K562 (cell line): ENCODE results near the gene SERINC5. TPM values are rescaled to one million over a fixed set of nuclear protein-coding genes. Genes with fewer than 3 reads are reported as not detected.

Experiments
- ATAC-seq: fragments of 200-7000 bp; cut with Tn5 transposase; 3 replicates; pipeline ENCODE4 v1.9.1; 2020; ENCODE audit warnings: moderate library complexity
- BruUV-seq: library from RNA; stranded (reverse); fragments of 400-500 nt; replicated peaks from 2 replicates; lab custom pipeline; 2021; lab: Mats Ljungman, UMichigan
- CTCF ChIA-PET: fragments of 300-600 bp; formaldehyde crosslinking; extraction: SDS; loops from one replicate; lab custom pipeline; 2021; ENCODE audit warnings: low intra/inter-chr PET ratio; lab: Yijun Ruan, JAX
- POLR2A ChIA-PET: fragments of 300-600, 350-650 bp; sonication (Branson Sonifier 250); formaldehyde crosslinking; extraction: SDS; loops from one replicate; lab custom pipeline; 2021; ENCODE audit warnings: antibody characterized with exemption, inconsistent platforms; lab: Yijun Ruan, JAX
- DNase-seq, 4 experiments: peaks; one replicate each; pipeline versions ENCODE4 v3.0.0 to v3.0.0-alpha.2; 2011 to 2018; ENCODE audit warnings: low spot score in 3 of 4, mixed read lengths in 3 of 4; ENCODE audit errors: extremely low read depth in 1 of 4
- FAIRE-seq: peaks from 2 replicates; lab custom pipeline; 2011; peaks lifted over from hg19 to GRCh38; lab: Jason Lieb, UNC
- H2AFZ ChIP-seq: 2 replicates; pipeline ENCODE4 v1.6.0; 2011; ENCODE audit warnings: low read depth, low read length, control low read depth, inconsistent platforms
- H3K27ac ChIP-seq: fragments of 200-600 bp; 3 replicates; pipeline ENCODE4 v1.8.0; 2011; ENCODE audit warnings: low read depth, mild to moderate bottlenecking, control low read depth, inconsistent platforms, low read length, moderate library complexity, mixed read lengths; ENCODE audit errors: extremely low read depth
- H3K27me3 ChIP-seq, 2 experiments: fragments of 300-600 bp in 1 of 2; 2 replicates in 1 of 2; 3 replicates in 1 of 2; pipeline versions ENCODE4 v1.6.0 to v1.8.0; 2011; ENCODE audit warnings: inconsistent platforms in 2 of 2, low read length in 2 of 2, mild to moderate bottlenecking in 1 of 2, mixed read lengths in 1 of 2, moderate library complexity in 1 of 2; ENCODE audit not compliant: control insufficient read depth in 2 of 2, insufficient read depth in 2 of 2
- H3K36me3 ChIP-seq: fragments of 300-600 bp; 3 replicates; pipeline ENCODE4 v1.8.0; 2011; ENCODE audit warnings: mild to moderate bottlenecking, low read length, inconsistent platforms; ENCODE audit not compliant: control insufficient read depth, insufficient read depth
- H3K4me1 ChIP-seq, 2 experiments: fragments of 200-600 bp in 1 of 2; replicated peaks in 1 of 2; 2 replicates in 1 of 2; 3 replicates in 1 of 2; pipeline versions ENCODE4 v1.5.1 to v1.8.0; 2011; ENCODE audit warnings: inconsistent platforms in 2 of 2, low read length in 2 of 2, mild to moderate bottlenecking in 1 of 2, mixed read lengths in 1 of 2, moderate library complexity in 1 of 2; ENCODE audit not compliant: control insufficient read depth in 2 of 2, insufficient read depth in 2 of 2
- H3K4me2 ChIP-seq: 2 replicates; pipeline ENCODE4 v1.6.1; 2011; ENCODE audit warnings: low read length, control low read depth, inconsistent platforms, mixed read lengths; ENCODE audit not compliant: insufficient read depth
- H3K4me3 ChIP-seq: fragments of 200-600 bp; sonication (generic), shearing (Covaris generic); 2 replicates; pipeline ENCODE4 v1.5.1; 2016; ENCODE audit warnings: control low read depth, inconsistent platforms
- H3K79me2 ChIP-seq: fragments of 200-600 bp; 3 replicates; pipeline ENCODE4 v1.8.0; 2011; ENCODE audit warnings: low read length, inconsistent platforms; ENCODE audit not compliant: control insufficient read depth, insufficient read depth
- H3K9ac ChIP-seq, 2 experiments: 2 replicates each; pipeline versions ENCODE4 v1.6.0 to v1.6.1; 2011; ENCODE audit warnings: low read depth in 2 of 2, low read length in 2 of 2, control low read depth in 1 of 2, inconsistent platforms in 1 of 2, mild to moderate bottlenecking in 1 of 2, mixed read lengths in 1 of 2; ENCODE audit not compliant: insufficient read depth in 1 of 2
- H3K9me1 ChIP-seq: one replicate; pipeline ENCODE4 v1.6.0; 2011; ENCODE audit warnings: inconsistent platforms, mild to moderate bottlenecking, low read length, moderate library complexity; ENCODE audit not compliant: control insufficient read depth, insufficient read depth
- H3K9me3 ChIP-seq: replicated peaks from 2 replicates; pipeline ENCODE4 v1.5.1; 2011; ENCODE audit warnings: low read depth, low read length, inconsistent platforms; ENCODE audit not compliant: control insufficient read depth, insufficient read depth
- H4K20me1 ChIP-seq: replicated peaks from 2 replicates; pipeline ENCODE4 v1.6.1; 2011; ENCODE audit warnings: low read length, inconsistent platforms, mixed read lengths; ENCODE audit not compliant: control insufficient read depth, insufficient read depth
- MTA2 ChIP-seq: fragments of 450-650 bp; IDR thresholded peaks from 2 replicates; pipeline ENCODE4 v1.6.1; 2016; ENCODE audit warnings: low read depth
- WGBS: fragments of 100-300 bp; shearing (Covaris generic); methylation state at CpG from one replicate; pipeline ENCODE4 v1.1.6; 2016; ENCODE audit warnings: low coverage, mixed read lengths; ENCODE audit not compliant: insufficient coverage; ENCODE audit errors: missing lambda C conversion rate; 5-methylcytosine and 5-hydroxymethylcytosine counted together
- in situ Hi-C: fragments of 300-500 bp; cut with MboI; formaldehyde crosslinking; loops from 4 replicates; pipeline ENCODE4 v1.15.0; 2018; ENCODE audit warnings: inconsistent platforms, mixed read lengths
- intact Hi-C: fragments of 100-400 bp; cut with micrococcal nuclease; formaldehyde crosslinking; loops from 2 replicates; pipeline ENCODE4 v1.14.2; 2022
- polyA plus RNA-seq, 8 experiments: library from polyadenylated mRNA; depleted of rRNA in 4 of 8; stranded (reverse) in 5 of 8; unstranded in 3 of 8; fragments of >200 nt; fragmentation: Nextera tagmentation in 2 of 8; fragmentation: Illumina TruSeq in 1 of 8; extraction: Ambion mirVana in 2 of 8; extraction: Trizol in 1 of 8; gene quantifications; 2 replicates each; pipeline versions ENCODE4 v1.2.1 to v1.2.3, GENCODE V29; 2011 to 2014; ENCODE audit warnings: inconsistent platforms in 1 of 8, missing spikeins in 1 of 8
- total RNA-seq, 7 experiments: library from RNA; depleted of rRNA in 6 of 7; stranded (reverse); fragments of >200 nt in 6 of 7; fragmentation: Illumina TruSeq in 2 of 7; extraction: Trizol in 2 of 7; gene quantifications; 2 replicates each; pipeline versions ENCODE4 v1.2.1 to v1.2.3, GENCODE V29; 2011 to 2021; ENCODE audit warnings: low replicate concordance in 1 of 7
- TF ChIP-seq, protein P1 (sequence below): fragments of 450-650 bp; formaldehyde crosslinking; IDR thresholded peaks from 2 replicates; pipeline ENCODE4 v1.4.0; 2020; ENCODE audit warnings: mild to moderate bottlenecking, mixed read lengths

Gene SERINC5
- total and polyA plus RNA-seq, 9 of the 15 experiments (the other 6 are each of a cell fraction or from before 2014, with no cell fraction given), result 1.4 to 7.9 (median 3.7) TPM

DNA sequence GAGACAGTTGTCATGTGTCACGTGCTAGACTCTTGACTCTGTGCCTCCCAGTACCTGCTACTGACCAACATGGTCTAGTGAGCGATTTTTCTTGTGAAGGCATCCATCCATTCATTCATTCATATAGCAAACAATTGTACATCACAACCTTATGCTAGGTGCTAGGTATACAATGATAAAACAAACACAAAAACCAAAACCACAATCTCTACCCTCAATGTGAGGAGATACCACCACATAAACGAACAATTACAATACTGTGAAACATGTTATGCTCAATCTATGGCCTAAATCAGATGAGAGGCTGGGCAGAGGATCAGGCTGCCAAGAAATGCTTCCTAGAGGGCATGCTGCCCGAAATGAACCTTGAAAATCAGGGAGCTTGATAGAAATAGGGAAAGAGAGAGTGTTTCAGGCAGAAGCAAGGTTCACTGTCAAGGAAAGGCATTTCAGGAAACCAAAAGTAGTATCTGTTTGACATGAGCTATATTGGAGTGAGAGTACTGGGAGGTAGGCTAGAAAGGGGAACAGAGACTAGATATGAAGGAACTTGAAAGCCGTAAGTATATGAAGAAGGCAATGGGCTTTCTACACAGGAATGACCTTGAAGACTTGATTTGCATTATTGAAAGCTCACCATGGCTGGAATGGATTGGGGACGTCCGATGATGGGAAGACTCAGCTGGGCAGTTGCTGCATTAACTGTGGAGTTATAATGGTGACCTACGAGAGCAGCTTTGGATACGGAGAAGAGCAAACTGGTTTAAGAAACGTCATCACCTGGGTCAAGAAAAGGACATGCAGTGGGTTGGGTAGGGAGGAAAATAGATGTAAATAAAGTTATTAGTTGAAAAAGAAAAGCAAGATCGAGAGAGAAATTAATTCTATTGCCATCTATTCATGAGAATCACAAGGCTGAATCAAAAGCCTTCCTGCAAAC lies 130.6 kb downstream of the SERINC5 start:
- Histone ChIP-seq H3K9me3 (0 out of 2 replicates have a peak, but pooled peaks cover 3% of the 10 kb centered on the region), H2AFZ (no peak overlapping the region), H3K9ac (no peak overlapping the region), H3K36me3 (no peaks in the 10 kb centered on the region), H3K27me3 (peaks cover 3 to 16% of the 10 kb centered on the region in 2 experiments), H3K4me2 (no peak overlapping the region), H3K4me3 (no peak overlapping the region), H3K27ac (no peak overlapping the region), H3K79me2 (no peaks in the 10 kb centered on the region), H3K4me1 (no peaks in the 10 kb centered on the region), H3K9me1 (no peaks in the 10 kb centered on the region), H4K20me1 (no peaks in the 10 kb centered on the region)
- no peak for ATAC-seq
- in situ Hi-C loops, result no loop called here
- ChIA-PET POLR2A (no interaction called here), CTCF (no interaction called here)
- 11% methylated on average over 11 of the region's 11 CpGs for WGBS
- FAIRE-seq, result no peak
- intact Hi-C loops, result no loop called here
- BruUV-seq, result no TSS peak
- DNase-seq, result no peak
- TF ChIP-seq MTA2, result no peak
- TF ChIP-seq, protein P1, sequence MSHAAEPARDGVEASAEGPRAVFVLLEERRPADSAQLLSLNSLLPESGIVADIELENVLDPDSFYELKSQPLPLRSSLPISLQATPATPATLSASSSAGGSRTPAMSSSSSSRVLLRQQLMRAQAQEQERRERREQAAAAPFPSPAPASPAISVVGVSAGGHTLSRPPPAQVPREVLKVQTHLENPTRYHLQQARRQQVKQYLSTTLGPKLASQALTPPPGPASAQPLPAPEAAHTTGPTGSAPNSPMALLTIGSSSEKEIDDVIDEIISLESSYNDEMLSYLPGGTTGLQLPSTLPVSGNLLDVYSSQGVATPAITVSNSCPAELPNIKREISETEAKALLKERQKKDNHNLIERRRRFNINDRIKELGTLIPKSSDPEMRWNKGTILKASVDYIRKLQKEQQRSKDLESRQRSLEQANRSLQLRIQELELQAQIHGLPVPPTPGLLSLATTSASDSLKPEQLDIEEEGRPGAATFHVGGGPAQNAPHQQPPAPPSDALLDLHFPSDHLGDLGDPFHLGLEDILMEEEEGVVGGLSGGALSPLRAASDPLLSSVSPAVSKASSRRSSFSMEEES (CRISPR knock-in tag), result peak; percentile 33
